SK-N-SH (cell line): Measurements from ENCODE around the gene RANGAP1. TPM values are rescaled to one million over a fixed set of nuclear protein-coding genes. Genes with fewer than 3 reads are reported as not detected.

Experiments used
- CTCF ChIA-PET: fragments of 300-600, 350-600 bp; formaldehyde crosslinking; extraction: SDS; loops from one replicate; lab custom pipeline; 2021; lab: Yijun Ruan, JAX
- POLR2A ChIA-PET: fragments of 350-600 bp; sonication (Branson Sonifier 250); formaldehyde crosslinking; extraction: SDS; loops from one replicate; lab custom pipeline; 2020; ENCODE audit warnings: antibody characterized with exemption, inconsistent platforms; lab: Yijun Ruan, JAX
- DNase-seq: peaks from one replicate; pipeline ENCODE4 v3.0.0; 2012
- H2AFZ ChIP-seq: fragments of 200-600 bp; sonication (generic); 2 replicates; pipeline ENCODE4 v1.8.1; 2016; ENCODE audit warnings: antibody characterized with exemption, mild to moderate bottlenecking, low read depth
- H3F3A ChIP-seq: fragments of 200-600 bp; sonication (generic); replicated peaks from 2 replicates; pipeline ENCODE3; 2016; ENCODE audit warnings: antibody characterized with exemption, mild to moderate bottlenecking; ENCODE audit not compliant: insufficient read depth
- H3K27ac ChIP-seq, 2 experiments: fragments of 200-500 bp in 1 of 2; fragments of 200-600 bp in 1 of 2; sonication (Bioruptor generic) in 1 of 2; sonication (generic), shearing (Covaris generic) in 1 of 2; 2 replicates each; pipeline versions ENCODE4 v1.5.1 to v1.6.1; 2014 to 2016; ENCODE audit warnings: low read depth in 2 of 2, inconsistent platforms in 1 of 2, low read length in 1 of 2, mild to moderate bottlenecking in 1 of 2, mixed read lengths in 1 of 2
- H3K27me3 ChIP-seq: fragments of 200-600 bp; sonication (generic), shearing (Covaris generic); 2 replicates; pipeline ENCODE4 v1.6.1; 2016; ENCODE audit warnings: mixed run types; ENCODE audit not compliant: insufficient read depth
- H3K36me3 ChIP-seq, 2 experiments: fragments of 200-500 bp in 1 of 2; fragments of 200-600 bp in 1 of 2; sonication (Bioruptor generic) in 1 of 2; sonication (generic) in 1 of 2; replicated peaks in 1 of 2; 2 replicates each; pipeline versions ENCODE3 to v1.5.1; 2014 to 2016; ENCODE audit warnings: low read length in 1 of 2, mild to moderate bottlenecking in 1 of 2; ENCODE audit not compliant: insufficient read depth in 2 of 2, control insufficient read depth in 1 of 2
- H3K4me1 ChIP-seq, 2 experiments: fragments of 200-500 bp in 1 of 2; fragments of 200-600 bp in 1 of 2; sonication (Bioruptor generic) in 1 of 2; sonication (generic), shearing (Covaris generic) in 1 of 2; 2 replicates each; pipeline versions ENCODE4 v1.5.1 to v1.6.1; 2014 to 2016; ENCODE audit warnings: low read depth in 1 of 2, low read length in 1 of 2, mixed run types in 1 of 2; ENCODE audit not compliant: insufficient read depth in 2 of 2, control insufficient read depth in 1 of 2
- H3K4me2 ChIP-seq: fragments of 200-600 bp; sonication (generic), shearing (Covaris generic); 2 replicates; pipeline ENCODE4 v1.6.1; 2017; ENCODE audit warnings: mixed run types
- H3K4me3 ChIP-seq, 2 experiments: fragments of 200-500 bp in 1 of 2; fragments of 200-600 bp in 1 of 2; sonication (Bioruptor generic) in 1 of 2; sonication (generic), shearing (Covaris generic) in 1 of 2; 2 replicates each; pipeline versions ENCODE4 v1.5.1 to v1.8.1; 2014 to 2016; ENCODE audit warnings: low read depth in 2 of 2, inconsistent platforms in 1 of 2, low read length in 1 of 2, mild to moderate bottlenecking in 1 of 2, mixed read lengths in 1 of 2, moderate library complexity in 1 of 2
- H3K79me2 ChIP-seq: fragments of 200-600 bp; sonication (generic); 2 replicates; pipeline ENCODE4 v1.8.1; 2017; ENCODE audit warnings: mild to moderate bottlenecking; ENCODE audit not compliant: insufficient read depth
- H3K9ac ChIP-seq: fragments of 200-600 bp; sonication (generic); 2 replicates; pipeline ENCODE4 v1.6.1; 2017; ENCODE audit warnings: mixed run types
- H3K9me2 ChIP-seq: fragments of 200-600 bp; sonication (generic); 2 replicates; pipeline ENCODE4 v1.6.1; 2017; ENCODE audit warnings: mixed run types
- H3K9me3 ChIP-seq: fragments of 200-600 bp; sonication (generic); 2 replicates; pipeline ENCODE4 v1.6.1; 2017; ENCODE audit warnings: mixed run types, mild to moderate bottlenecking, moderate library complexity
- H4K20me1 ChIP-seq: fragments of 200-600 bp; sonication (generic); 2 replicates; pipeline ENCODE4 v1.6.1; 2017; ENCODE audit warnings: mild to moderate bottlenecking, mixed run types; ENCODE audit not compliant: insufficient read depth
- CHD2 ChIP-seq: fragments of 150-350 bp; IDR thresholded peaks from 2 replicates; pipeline ENCODE4 v1.6.1; 2018; ENCODE audit warnings: low read length; ENCODE audit not compliant: partially characterized antibody
- EP300 ChIP-seq, 2 experiments: IDR thresholded peaks; 2 replicates each; pipeline versions ENCODE4 v1.4.0 to v1.6.1; 2012; ENCODE audit warnings: borderline replicate concordance in 1 of 2, low read depth in 1 of 2, low read length in 1 of 2
- GABPA ChIP-seq: IDR thresholded peaks from 2 replicates; pipeline ENCODE4 v1.4.0; 2012; ENCODE audit warnings: low read depth, mild to moderate bottlenecking
- JUND ChIP-seq: IDR thresholded peaks from 2 replicates; pipeline ENCODE4 v1.4.0; 2012
- MXI1 ChIP-seq: IDR thresholded peaks from 2 replicates; pipeline ENCODE4 v1.6.1; 2012; ENCODE audit warnings: mild to moderate bottlenecking, low read depth, low read length, improper control_type of control experiment
- NFIC ChIP-seq: IDR thresholded peaks from 2 replicates; pipeline ENCODE4 v1.4.0; 2012; ENCODE audit warnings: borderline replicate concordance
- RCOR1 ChIP-seq: fragments of 150-350 bp; IDR thresholded peaks from 2 replicates; pipeline ENCODE4 v1.6.1; 2017; ENCODE audit warnings: antibody characterized with exemption, low read length
- RXRA ChIP-seq: IDR thresholded peaks from 2 replicates; pipeline ENCODE4 v1.4.0; 2012; ENCODE audit warnings: low read depth, mild to moderate bottlenecking, borderline replicate concordance
- SIN3A ChIP-seq: IDR thresholded peaks from 2 replicates; pipeline ENCODE4 v1.6.1; 2012; ENCODE audit warnings: low read depth, mild to moderate bottlenecking, low read length, moderate library complexity, borderline replicate concordance
- YY1 ChIP-seq: IDR thresholded peaks from 2 replicates; pipeline ENCODE4 v1.4.0; 2012; ENCODE audit warnings: low read depth, mild to moderate bottlenecking
- WGBS: methylation state at CpG from one replicate; pipeline ENCODE4 v1.1.6; 2017; ENCODE audit warnings: low lambda C conversion rate; 5-methylcytosine and 5-hydroxymethylcytosine counted together
- polyA plus RNA-seq, 3 experiments: library from polyadenylated mRNA; depleted of rRNA; stranded (reverse); fragments of >200 nt; gene quantifications; 2 replicates each; pipeline ENCODE4 v1.2.3, GENCODE V29; 2012
- TF ChIP-seq, protein P1 (sequence below): IDR thresholded peaks from 2 replicates; pipeline ENCODE4 v1.4.0; 2012; ENCODE audit warnings: low read depth, borderline replicate concordance
- TF ChIP-seq, protein P2 (sequence below): fragments of 150-350 bp; IDR thresholded peaks from 2 replicates; pipeline ENCODE4 v1.6.1; 2017; ENCODE audit warnings: antibody characterized with exemption, low read length, low read depth, borderline replicate concordance
- TF ChIP-seq, protein P3 (sequence below): IDR thresholded peaks from 2 replicates; pipeline ENCODE4 v1.4.0; 2012; ENCODE audit warnings: low read depth, borderline replicate concordance
- TF ChIP-seq, protein P4 (sequence below): IDR thresholded peaks from 2 replicates; pipeline ENCODE4 v1.6.1; 2012; ENCODE audit warnings: mild to moderate bottlenecking, low read depth, low read length, moderate library complexity

Gene RANGAP1
- polyA plus RNA-seq, 1 of the 3 experiments (the other 2 are of a cell fraction): 67.1 TPM

- H3K27ac ChIP-seq: no peak overlapping the region
- H3K36me3 ChIP-seq: no peaks in the 10 kb centered on the region
- DNase-seq: no peak
- CTCF ChIA-PET: no interaction called here
- no CpG with 5 or more reads among the region's 33 CpGs for WGBS
- no peak overlapping the region for H2AFZ ChIP-seq
- no peak overlapping the region for H3K9ac ChIP-seq
- no peak overlapping the region for H3K4me3 ChIP-seq
- no peaks in the 10 kb centered on the region for H3K9me3 ChIP-seq
- no peak overlapping the region for H3K4me2 ChIP-seq
- TF ChIP-seq JUND: no peak
- TF ChIP-seq, all 33 proteins: peak for 0
- Histone ChIP-seq H3K79me2 (no peaks in the 10 kb centered on the region), H3K9me2 (no peaks in the 10 kb centered on the region), H3F3A (no peaks in the 10 kb centered on the region), H4K20me1 (no peaks in the 10 kb centered on the region), H3K4me1 (peaks cover 0 to 2% of the 10 kb centered on the region in 2 experiments; a peak in 1 of 4 replicates), H3K27me3 (no peaks in the 10 kb centered on the region)
- POLR2A ChIA-PET: interaction anchor here (0.6 kb wide), 1 partner anchor 10 kb away, joined by 3 read pairs; no protein-coding TSS in a partner anchor
Measured at GRCh38 chr22:41237036-41237706, 48.8 kb downstream of the RANGAP1 start.

GRCh38 chr22:41234815-41235695 lies 50.9 kb downstream of the RANGAP1 start:
- H3K36me3 ChIP-seq: no peaks in the 10 kb centered on the region
- TF ChIP-seq MXI1 (no peak), YY1 (no peak), JUND (no peak), EP300 (IDR thresholded peaks at IDR 0.05; ENCODE audit: borderline replicate concordance in 1 of 2, low read depth in 1 of 2, low read length in 1 of 2) (no peak), NFIC (no peak), RXRA (no peak), RCOR1 (no peak), SIN3A (no peak), GABPA (no peak), CHD2 (no peak)
- TF ChIP-seq, protein P1, sequence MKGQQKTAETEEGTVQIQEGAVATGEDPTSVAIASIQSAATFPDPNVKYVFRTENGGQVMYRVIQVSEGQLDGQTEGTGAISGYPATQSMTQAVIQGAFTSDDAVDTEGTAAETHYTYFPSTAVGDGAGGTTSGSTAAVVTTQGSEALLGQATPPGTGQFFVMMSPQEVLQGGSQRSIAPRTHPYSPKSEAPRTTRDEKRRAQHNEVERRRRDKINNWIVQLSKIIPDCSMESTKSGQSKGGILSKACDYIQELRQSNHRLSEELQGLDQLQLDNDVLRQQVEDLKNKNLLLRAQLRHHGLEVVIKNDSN: no peak
- TF ChIP-seq, protein P2, sequence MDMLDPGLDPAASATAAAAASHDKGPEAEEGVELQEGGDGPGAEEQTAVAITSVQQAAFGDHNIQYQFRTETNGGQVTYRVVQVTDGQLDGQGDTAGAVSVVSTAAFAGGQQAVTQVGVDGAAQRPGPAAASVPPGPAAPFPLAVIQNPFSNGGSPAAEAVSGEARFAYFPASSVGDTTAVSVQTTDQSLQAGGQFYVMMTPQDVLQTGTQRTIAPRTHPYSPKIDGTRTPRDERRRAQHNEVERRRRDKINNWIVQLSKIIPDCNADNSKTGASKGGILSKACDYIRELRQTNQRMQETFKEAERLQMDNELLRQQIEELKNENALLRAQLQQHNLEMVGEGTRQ: no peak
- TF ChIP-seq, protein P3, sequence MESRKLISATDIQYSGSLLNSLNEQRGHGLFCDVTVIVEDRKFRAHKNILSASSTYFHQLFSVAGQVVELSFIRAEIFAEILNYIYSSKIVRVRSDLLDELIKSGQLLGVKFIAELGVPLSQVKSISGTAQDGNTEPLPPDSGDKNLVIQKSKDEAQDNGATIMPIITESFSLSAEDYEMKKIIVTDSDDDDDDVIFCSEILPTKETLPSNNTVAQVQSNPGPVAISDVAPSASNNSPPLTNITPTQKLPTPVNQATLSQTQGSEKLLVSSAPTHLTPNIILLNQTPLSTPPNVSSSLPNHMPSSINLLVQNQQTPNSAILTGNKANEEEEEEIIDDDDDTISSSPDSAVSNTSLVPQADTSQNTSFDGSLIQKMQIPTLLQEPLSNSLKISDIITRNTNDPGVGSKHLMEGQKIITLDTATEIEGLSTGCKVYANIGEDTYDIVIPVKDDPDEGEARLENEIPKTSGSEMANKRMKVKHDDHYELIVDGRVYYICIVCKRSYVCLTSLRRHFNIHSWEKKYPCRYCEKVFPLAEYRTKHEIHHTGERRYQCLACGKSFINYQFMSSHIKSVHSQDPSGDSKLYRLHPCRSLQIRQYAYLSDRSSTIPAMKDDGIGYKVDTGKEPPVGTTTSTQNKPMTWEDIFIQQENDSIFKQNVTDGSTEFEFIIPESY: no peak
- TF ChIP-seq, protein P4, sequence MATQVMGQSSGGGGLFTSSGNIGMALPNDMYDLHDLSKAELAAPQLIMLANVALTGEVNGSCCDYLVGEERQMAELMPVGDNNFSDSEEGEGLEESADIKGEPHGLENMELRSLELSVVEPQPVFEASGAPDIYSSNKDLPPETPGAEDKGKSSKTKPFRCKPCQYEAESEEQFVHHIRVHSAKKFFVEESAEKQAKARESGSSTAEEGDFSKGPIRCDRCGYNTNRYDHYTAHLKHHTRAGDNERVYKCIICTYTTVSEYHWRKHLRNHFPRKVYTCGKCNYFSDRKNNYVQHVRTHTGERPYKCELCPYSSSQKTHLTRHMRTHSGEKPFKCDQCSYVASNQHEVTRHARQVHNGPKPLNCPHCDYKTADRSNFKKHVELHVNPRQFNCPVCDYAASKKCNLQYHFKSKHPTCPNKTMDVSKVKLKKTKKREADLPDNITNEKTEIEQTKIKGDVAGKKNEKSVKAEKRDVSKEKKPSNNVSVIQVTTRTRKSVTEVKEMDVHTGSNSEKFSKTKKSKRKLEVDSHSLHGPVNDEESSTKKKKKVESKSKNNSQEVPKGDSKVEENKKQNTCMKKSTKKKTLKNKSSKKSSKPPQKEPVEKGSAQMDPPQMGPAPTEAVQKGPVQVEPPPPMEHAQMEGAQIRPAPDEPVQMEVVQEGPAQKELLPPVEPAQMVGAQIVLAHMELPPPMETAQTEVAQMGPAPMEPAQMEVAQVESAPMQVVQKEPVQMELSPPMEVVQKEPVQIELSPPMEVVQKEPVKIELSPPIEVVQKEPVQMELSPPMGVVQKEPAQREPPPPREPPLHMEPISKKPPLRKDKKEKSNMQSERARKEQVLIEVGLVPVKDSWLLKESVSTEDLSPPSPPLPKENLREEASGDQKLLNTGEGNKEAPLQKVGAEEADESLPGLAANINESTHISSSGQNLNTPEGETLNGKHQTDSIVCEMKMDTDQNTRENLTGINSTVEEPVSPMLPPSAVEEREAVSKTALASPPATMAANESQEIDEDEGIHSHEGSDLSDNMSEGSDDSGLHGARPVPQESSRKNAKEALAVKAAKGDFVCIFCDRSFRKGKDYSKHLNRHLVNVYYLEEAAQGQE: no peak
- TF ChIP-seq, all 33 proteins: peak for 0
- H3K27ac ChIP-seq: no peak overlapping the region
- H3K4me2 ChIP-seq: no peak overlapping the region
- no peaks in the 10 kb centered on the region for H3K9me3 ChIP-seq
- no peak overlapping the region for H3K4me3 ChIP-seq
- H3K9me2 ChIP-seq: no peaks in the 10 kb centered on the region
- H4K20me1 ChIP-seq: no peaks in the 10 kb centered on the region
- POLR2A ChIA-PET: no interaction called here
- CTCF ChIA-PET: no interaction called here
- H3F3A ChIP-seq: no peaks in the 10 kb centered on the region
- no peak for DNase-seq
- WGBS: 62% methylated on average over 4 of the region's 19 CpGs
- no peak overlapping the region for H2AFZ ChIP-seq
- peaks cover 0 to 2% of the 10 kb centered on the region in 2 experiments; a peak in 1 of 4 replicates for H3K4me1 ChIP-seq
- no peaks in the 10 kb centered on the region for H3K27me3 ChIP-seq
- H3K79me2 ChIP-seq: no peaks in the 10 kb centered on the region
- H3K9ac ChIP-seq: no peak overlapping the region
